Adipose tissue (tissue), 3 donors: Measurements from ENCODE around the gene OTP. TPM values are rescaled to one million over a fixed set of nuclear protein-coding genes. Genes with fewer than 3 reads are reported as not detected.

ENCODE experiments used
- H3K27ac ChIP-seq: one replicate; pipeline ENCODE4 v1.5.1; 2013; ENCODE audit warnings: low read depth, low read length
- WGBS, 3 donors: extraction: QIAGEN DNeasy Blood & Tissue Kit; methylation state at CpG; one replicate each; pipeline ENCODE4 v1.1.7; 2013; 5-methylcytosine and 5-hydroxymethylcytosine counted together
- polyA plus RNA-seq, 3 donors: library from polyadenylated mRNA; stranded (reverse); fragments of 200-250 nt; gene quantifications; one replicate each; pipeline ENCODE4 v1.2.3, GENCODE V29; 2013
- donor health status: healthy with polysubstance abuse.
- donor health status: Bipolar disorder and iron deficiency.
- donor health status: healthy.

The OTP gene
- not detected for polyA plus RNA-seq

DNA sequence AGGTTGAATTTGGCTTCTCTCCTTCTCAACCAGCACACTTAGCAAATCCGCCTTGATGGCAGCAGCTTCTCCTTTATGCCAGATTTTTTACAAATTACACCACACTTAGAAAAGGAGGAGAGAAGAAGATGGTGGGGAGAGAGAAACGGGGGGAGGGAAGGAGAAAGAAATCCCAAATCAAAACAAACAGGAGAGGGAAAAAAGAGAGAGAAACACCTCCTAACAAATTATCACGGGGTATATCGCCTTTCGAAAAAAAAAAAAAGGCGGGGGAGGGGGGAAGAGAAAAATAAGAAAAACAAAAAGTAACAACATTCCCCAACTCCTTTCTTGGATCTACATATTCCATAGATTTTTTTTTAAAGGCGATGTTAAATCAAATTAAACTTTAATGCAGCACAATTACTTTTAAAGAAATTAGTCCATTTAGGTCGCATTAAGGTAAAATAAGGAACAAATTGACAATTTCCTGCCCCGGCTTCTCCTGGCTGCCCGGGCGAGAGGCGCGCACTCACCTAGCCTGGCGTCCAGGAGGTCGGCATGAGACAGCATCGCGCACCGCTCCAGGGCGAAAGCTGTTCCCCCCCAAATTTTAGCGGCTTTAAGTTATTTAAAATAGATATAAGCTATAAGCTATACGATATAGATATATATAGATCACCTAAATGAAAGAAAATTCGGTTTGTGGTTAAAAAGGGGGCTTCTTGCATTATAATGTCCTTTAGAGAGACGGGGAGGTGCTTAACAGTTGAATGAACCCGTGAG, at the start of gene OTP:
Gene OTP, minus strand, starts transcription at position 716 of the 765 bp plus-strand sequence. Its CDS starts 164 bp downstream, at position 552.
- 10 to 11% (median 10%) methylated on average over 24 of the region's 24 CpGs for WGBS, 3 donors
- H3K27ac ChIP-seq: no peak within 1 kb of the TSS

DNA sequence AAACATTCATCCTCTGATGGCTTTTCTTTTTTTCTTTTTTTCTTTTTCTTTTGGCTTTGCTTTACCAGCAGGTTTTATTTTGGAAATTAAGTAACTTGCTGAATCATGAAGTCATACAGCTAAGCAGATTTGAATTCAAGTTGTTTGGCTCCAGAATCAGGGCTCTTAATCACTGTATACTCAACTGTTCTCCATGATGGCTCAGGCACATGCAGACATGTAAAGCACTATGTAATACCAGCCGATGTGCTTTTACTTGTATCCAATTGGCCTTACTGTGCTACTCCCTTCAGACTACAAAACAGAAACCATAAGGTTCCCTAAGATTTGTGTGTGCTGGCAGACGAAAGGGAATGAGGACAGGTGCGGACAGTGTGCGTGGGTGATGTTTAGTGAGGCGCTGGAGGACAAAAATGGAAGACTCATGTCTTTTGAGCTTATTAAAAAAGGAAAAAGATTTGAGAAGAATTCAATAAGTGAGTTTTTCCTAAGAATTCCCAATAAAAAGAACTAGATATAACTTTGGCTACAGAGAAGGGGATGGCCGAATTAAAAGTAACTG, 44.7 kb upstream of the OTP start:
- WGBS, 3 donors: 84 to 94% (median 91%) methylated on average over 6 of the region's 6 CpGs
- H3K27ac ChIP-seq: no peak overlapping the region

GRCh38 chr5:77670526-77670925, 32.0 kb upstream of the OTP start:
- 61 to 63% (median 61%) methylated on average over 3 of the region's 3 CpGs for WGBS, 3 donors
- H3K27ac ChIP-seq: no peak overlapping the region

GRCh38 chr5:77669677-77670076, 31.2 kb upstream of the OTP start:
- no peak overlapping the region for H3K27ac ChIP-seq
- 57 to 70% (median 59%) methylated on average over 1 of the region's 1 CpG for WGBS, 3 donors

- WGBS, 3 donors: 69 to 86% (median 70%) methylated on average over 7 of the region's 7 CpGs
- no peak overlapping the region for H3K27ac ChIP-seq
These were observed 24.8 kb upstream of the OTP start for GRCh38 chr5:77663090-77663863.

DNA sequence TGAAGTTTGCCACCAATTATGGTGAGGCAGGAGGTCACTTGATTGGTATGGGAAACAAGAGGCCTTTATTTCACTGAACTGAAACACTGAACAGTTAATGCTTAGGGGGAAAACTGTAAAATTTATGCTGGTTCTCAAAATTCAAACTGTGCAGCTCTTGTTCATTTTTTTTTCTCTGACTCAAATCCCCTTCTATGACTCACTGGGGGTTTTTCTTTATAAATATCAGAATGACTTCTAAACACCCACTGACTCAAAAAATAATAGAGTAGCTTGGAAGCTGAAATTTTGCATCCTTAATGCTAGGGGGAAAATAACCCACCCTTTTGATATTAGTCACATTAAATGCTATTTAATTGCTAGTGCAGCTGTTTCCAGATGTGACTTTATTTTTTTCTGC, 24.1 kb upstream of the OTP start:
- no peak overlapping the region for H3K27ac ChIP-seq

GRCh38 chr5:77658662-77659061, 20.1 kb upstream of the OTP start:
- no peak overlapping the region for H3K27ac ChIP-seq

DNA sequence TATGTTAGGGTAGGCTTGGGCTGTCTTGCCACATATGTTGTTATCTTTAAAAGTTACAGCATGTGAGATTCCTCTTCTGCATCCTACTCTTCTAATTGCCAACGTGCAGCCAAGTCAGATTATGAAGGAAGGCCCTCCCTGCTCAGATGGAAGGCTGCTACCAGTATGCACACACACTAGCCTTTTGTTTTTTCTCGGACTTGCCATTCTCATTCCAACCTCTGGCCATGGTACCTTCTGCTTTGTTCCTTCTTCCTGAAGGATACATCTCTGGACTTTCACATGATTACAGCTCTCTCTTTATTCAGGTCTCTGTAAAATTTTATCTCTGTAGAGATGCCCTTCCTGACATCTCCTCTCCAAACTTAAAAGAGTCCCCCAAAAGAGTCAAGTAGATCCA, 12.8 kb upstream of the OTP start:
- WGBS, 3 donors: 23 to 50% (median 48%) methylated on average over 2 of the region's 2 CpGs
- no peak overlapping the region for H3K27ac ChIP-seq

- no peak overlapping the region for H3K27ac ChIP-seq
- 39 to 54% (median 52%) methylated on average over 1 of the region's 1 CpG for WGBS, 3 donors
These were observed 12.2 kb upstream of the OTP start for GRCh38 chr5:77650686-77651085.

- no peak overlapping the region for H3K27ac ChIP-seq
- 97% methylated on average over 2 of the region's 2 CpGs for WGBS, 3 donors
These were observed 11.3 kb upstream of the OTP start for GRCh38 chr5:77649776-77650175.

DNA sequence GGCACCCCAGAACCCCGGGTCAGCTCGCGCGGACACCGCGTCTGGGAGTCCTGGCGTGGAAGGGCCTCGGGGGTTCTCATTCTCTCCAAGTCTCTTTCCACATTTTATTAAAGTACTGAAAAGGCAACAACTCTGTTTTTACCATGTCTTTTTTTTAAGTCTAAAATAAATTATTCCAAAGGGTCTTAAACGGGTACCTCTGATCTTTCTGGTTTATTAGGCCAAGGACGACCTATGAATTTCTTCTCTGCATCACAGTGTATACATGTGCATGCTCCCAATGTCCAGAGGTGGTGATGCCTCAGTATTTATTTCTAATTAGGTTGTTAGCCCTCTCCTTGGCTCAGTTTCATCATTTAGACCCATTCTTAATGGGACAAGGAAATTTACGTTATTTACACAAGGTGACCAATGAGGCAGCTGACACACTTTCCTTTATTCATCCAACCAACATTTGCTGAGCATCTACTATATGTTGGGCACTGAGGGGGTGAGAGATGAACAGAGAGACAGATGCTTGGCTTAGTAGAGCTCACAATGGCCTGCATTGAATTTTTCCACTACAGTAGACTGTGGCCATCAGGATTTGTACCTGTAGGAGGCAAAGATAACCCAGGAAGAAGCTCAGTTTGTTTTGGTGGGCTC, 7.6 kb upstream of the OTP start:
- 42 to 56% (median 47%) methylated on average over 11 of the region's 11 CpGs for WGBS, 3 donors
- H3K27ac ChIP-seq: no peak overlapping the region

DNA sequence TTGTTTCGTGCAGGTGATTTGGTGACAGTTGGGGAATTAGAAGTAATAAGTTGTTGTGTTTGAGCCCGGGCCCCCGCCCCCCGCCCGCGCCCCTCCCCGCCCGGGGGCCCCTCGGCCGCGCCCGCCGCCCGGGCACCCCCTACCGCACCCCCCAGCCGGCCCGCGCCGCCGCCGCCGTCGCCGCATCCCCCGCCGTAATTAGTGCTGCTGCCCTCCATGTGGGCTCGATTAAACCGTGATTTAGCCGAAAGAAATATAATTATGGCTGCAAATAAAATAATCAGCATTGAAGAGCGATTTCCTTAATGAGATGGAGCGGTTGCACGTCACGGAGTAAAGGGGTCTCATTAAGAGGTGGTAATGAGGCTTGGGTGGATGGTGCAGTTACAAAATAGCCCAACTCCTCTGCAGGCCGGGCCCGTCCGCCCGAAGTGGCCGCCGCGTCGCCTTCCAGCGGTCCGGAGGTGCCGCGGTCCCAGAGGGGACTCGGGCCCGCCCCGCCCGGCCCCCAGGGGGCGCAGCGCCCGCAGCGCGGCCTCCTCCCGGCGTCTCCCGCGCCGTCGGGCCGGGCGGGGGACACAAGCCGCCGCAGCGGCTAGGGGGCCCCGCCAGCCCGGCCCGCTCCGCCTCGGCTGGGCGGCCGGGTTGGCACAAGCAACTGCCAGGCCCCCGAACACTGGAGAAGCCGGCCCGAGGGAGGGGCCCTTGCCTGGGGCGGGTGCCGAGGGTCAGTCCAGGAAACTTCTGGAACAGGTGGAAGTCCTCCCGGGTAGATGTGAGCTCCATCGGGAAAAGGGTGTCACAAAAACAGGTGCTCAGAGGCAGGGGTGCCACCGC, 6.9 kb upstream of the OTP start:
- H3K27ac ChIP-seq: no peak overlapping the region
- WGBS, 3 donors: 2 to 3% (median 2%) methylated on average over 55 to 80 of the region's 80 CpGs

DNA sequence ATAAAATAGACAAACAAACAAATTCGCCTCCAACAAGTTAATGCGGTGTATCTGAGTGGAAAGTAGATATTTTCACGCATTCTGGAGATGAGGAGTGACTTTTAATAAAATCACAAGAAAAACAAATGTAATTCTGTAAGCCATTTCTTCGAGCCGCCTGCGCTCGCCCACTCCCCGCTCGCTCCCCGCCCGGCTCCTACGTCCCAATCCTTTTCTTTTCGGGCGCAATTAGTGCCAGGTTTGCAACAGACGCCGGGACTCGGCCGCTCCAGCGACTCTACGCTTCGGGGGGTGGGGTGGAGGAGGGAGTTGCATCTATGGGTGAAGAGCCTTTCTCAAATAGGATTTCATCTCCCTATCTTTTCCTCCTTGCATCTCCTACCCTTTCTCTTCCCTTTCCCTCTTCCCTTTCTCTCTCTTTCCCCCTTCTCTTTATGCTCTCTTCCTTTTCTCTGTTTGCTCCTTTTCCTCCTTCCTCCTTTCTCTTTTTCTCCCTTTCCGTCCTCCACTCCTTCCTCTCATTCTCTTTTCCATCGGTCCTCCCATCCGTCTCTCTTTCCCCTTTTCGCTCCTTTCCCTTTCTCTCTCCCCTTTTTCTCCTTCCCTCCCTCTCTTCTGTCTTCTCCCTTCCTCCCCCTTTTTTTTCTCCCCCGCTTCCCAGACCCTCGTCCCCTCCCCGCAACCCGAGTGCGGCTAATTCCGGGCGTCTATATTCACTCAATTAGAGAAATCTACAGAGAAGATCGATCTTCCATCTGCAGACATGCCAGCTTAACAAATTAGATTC, 6.1 kb upstream of the OTP start:
- WGBS, 3 donors: 10 to 12% (median 12%) methylated on average over 33 of the region's 33 CpGs
- H3K27ac ChIP-seq: no peak overlapping the region

GRCh38 chr5:77643654-77644370, 5.3 kb upstream of the OTP start:
- WGBS, 3 donors: 7 to 10% (median 8%) methylated on average over 28 of the region's 28 CpGs
- H3K27ac ChIP-seq: no peak overlapping the region

- WGBS, 3 donors: 8 to 13% (median 11%) methylated on average over 21 of the region's 21 CpGs
- no peak overlapping the region for H3K27ac ChIP-seq
These were observed 4.5 kb upstream of the OTP start for GRCh38 chr5:77642738-77643653.
